B cell (primary cell): ENCODE results near the gene TGFBR3L. TPM values are rescaled to one million over a fixed set of nuclear protein-coding genes. Genes with fewer than 3 reads are reported as not detected.

Experiments
- ATAC-seq: fragments of 200-7000 bp; cut with Tn5 transposase; one replicate; pipeline ENCODE4 v1.10.0; 2021; ENCODE audit warnings: low read depth, mild to moderate bottlenecking, moderate number of reproducible peaks, moderate library complexity
- CTCF ChIA-PET: fragments of 350-600 bp; sonication (Branson Sonifier 250); formaldehyde crosslinking; loops from one replicate; lab custom pipeline; 2021; ENCODE audit warnings: antibody characterized with exemption, inconsistent platforms; lab: Charles Lee
- POLR2A ChIA-PET: fragments of 350-600 bp; sonication (Branson Sonifier 250); formaldehyde crosslinking; loops from one replicate; lab custom pipeline; 2021; ENCODE audit warnings: antibody characterized with exemption; lab: Charles Lee
- DNase-seq: peaks from one replicate; pipeline ENCODE4 v3.0.0; 2013
- H2AFZ ChIP-seq: 2 replicates; pipeline ENCODE4 v1.6.1; 2012; ENCODE audit warnings: mild to moderate bottlenecking, low read depth, low read length; ENCODE audit not compliant: insufficient read depth, poor library complexity, severe bottlenecking
- H3K27ac ChIP-seq, 2 donors: 1 replicate in 1 of 2; 2 replicates in 1 of 2; pipeline ENCODE4 v1.5.1; 2012 to 2013; ENCODE audit warnings: low read length in 2 of 2, mild to moderate bottlenecking in 2 of 2, moderate library complexity in 1 of 2
- H3K27me3 ChIP-seq, 4 experiments: fragments of 200-600 bp in 1 of 4; sonication (generic) in 1 of 4; replicated peaks in 1 of 4; 1 replicate in 2 of 4; 2 replicates in 2 of 4; pipeline versions ENCODE4 v1.6.1 to v1.7.0; 2013 to 2016; ENCODE audit warnings: low read length in 3 of 4, mild to moderate bottlenecking in 2 of 4, mixed read lengths in 1 of 4, moderate library complexity in 1 of 4; ENCODE audit not compliant: insufficient read depth in 4 of 4, control insufficient read depth in 3 of 4; ENCODE audit errors: control extremely low read depth in 1 of 4
- H3K36me3 ChIP-seq, 2 experiments: replicated peaks in 1 of 2; 1 replicate in 1 of 2; 2 replicates in 1 of 2; pipeline versions ENCODE4 v1.6.1 to v1.7.1; 2013; ENCODE audit warnings: low read length in 1 of 2; ENCODE audit not compliant: insufficient read depth in 2 of 2, control insufficient read depth in 1 of 2; ENCODE audit errors: control extremely low read depth in 1 of 2, extremely low read depth in 1 of 2
- H3K4me1 ChIP-seq, 2 donors: fragments of 200-600 bp in 1 of 2; sonication (generic) in 1 of 2; 1 replicate in 1 of 2; 2 replicates in 1 of 2; pipeline versions ENCODE4 v1.5.1 to v1.6.1; 2013 to 2017; ENCODE audit warnings: low read length in 2 of 2; ENCODE audit not compliant: control insufficient read depth in 2 of 2, insufficient read depth in 2 of 2
- H3K4me2 ChIP-seq: replicated peaks from 2 replicates; pipeline ENCODE3; 2012; ENCODE audit warnings: mild to moderate bottlenecking, low read depth, low read length; ENCODE audit not compliant: poor library complexity, severe bottlenecking
- H3K4me3 ChIP-seq, 5 experiments: fragments of 200-600 bp in 1 of 5; sonication (generic) in 1 of 5; 1 replicate in 3 of 5; 2 replicates in 2 of 5; pipeline versions ENCODE4 v1.5.1 to v1.7.0; 2011 to 2016; ENCODE audit warnings: low read length in 4 of 5, mild to moderate bottlenecking in 4 of 5, low read depth in 2 of 5, control low read depth in 1 of 5, moderate library complexity in 1 of 5; ENCODE audit not compliant: insufficient read depth in 1 of 5; ENCODE audit errors: control extremely low read depth in 1 of 5, extremely low read depth in 1 of 5
- H3K79me2 ChIP-seq: fragments of 200-600 bp; sonication (generic); one replicate; pipeline ENCODE4 v1.6.0; 2016; ENCODE audit warnings: low read length; ENCODE audit not compliant: control insufficient read depth, insufficient read depth
- H3K9ac ChIP-seq: fragments of 200-600 bp; sonication (generic); 2 replicates; pipeline ENCODE4 v1.6.1; 2017; ENCODE audit warnings: mild to moderate bottlenecking, low read length, moderate library complexity
- H3K9me3 ChIP-seq, 3 donors: one replicate each; pipeline versions ENCODE4 v1.6.1 to v1.7.1; 2013; ENCODE audit warnings: low read length in 2 of 3; ENCODE audit not compliant: control insufficient read depth in 2 of 3, insufficient read depth in 1 of 3; ENCODE audit errors: control extremely low read depth in 1 of 3
- H4K20me1 ChIP-seq: 2 replicates; pipeline ENCODE4 v1.6.0; 2012; ENCODE audit warnings: mild to moderate bottlenecking, low read length; ENCODE audit not compliant: insufficient read depth, control insufficient read depth, poor library complexity, severe bottlenecking
- H3K27ac Mint-ChIP-seq: one replicate; pipeline ENCODE4 v1.8.0; 2021; ENCODE audit warnings: mixed read lengths
- H3K27me3 Mint-ChIP-seq: one replicate; pipeline ENCODE4 v1.8.0; 2021; ENCODE audit warnings: mixed read lengths
- H3K4me1 Mint-ChIP-seq: one replicate; pipeline ENCODE4 v1.8.0; 2021; ENCODE audit warnings: mixed read lengths
- H3K4me3 Mint-ChIP-seq: one replicate; pipeline ENCODE4 v1.8.0; 2021; ENCODE audit warnings: mixed read lengths
- H3K9me3 Mint-ChIP-seq: one replicate; pipeline ENCODE4 v1.8.0; 2022; ENCODE audit warnings: mixed read lengths; ENCODE audit not compliant: insufficient read depth
- CTCF ChIP-seq: fragments of 200-600 bp; IDR thresholded peaks from one replicate; pipeline ENCODE4 v1.8.0; 2022; ENCODE audit warnings: antibody characterized with exemption, mild to moderate bottlenecking
- EZH2 ChIP-seq: IDR thresholded peaks from 2 replicates; pipeline ENCODE4 v1.6.1; 2012; ENCODE audit warnings: borderline replicate concordance, low read depth, mild to moderate bottlenecking, moderate library complexity, low read length; ENCODE audit not compliant: insufficient read depth, poor library complexity, severe bottlenecking
- WGBS: methylation state at CpG from one replicate; pipeline ENCODE4 v1.1.5; 2013; ENCODE audit warnings: missing lambda C conversion rate; ENCODE audit not compliant: insufficient coverage; 5-methylcytosine and 5-hydroxymethylcytosine counted together
- intact Hi-C: fragments of 100-400 bp; cut with micrococcal nuclease; formaldehyde crosslinking; loops from one replicate; pipeline ENCODE4 v1.10.0; 2022
- polyA plus RNA-seq: library from polyadenylated mRNA; depleted of rRNA; stranded (reverse); fragments of >200 nt; gene quantifications from 2 replicates; pipeline ENCODE4 v1.2.3, GENCODE V29; 2012
- total RNA-seq, 2 donors: library from RNA; stranded (reverse); fragments of 120-200 nt in 1 of 2; gene quantifications; 1 replicate in 1 of 2; 2 replicates in 1 of 2; pipeline versions ENCODE4 v1.2.3 to v1.2.4, GENCODE V29; 2013 to 2022

Gene TGFBR3L
- total and polyA plus RNA-seq, 2 donors (not counting 1 experiment from before 2014, with no cell fraction given): 0.21 to 0.22 TPM

GRCh38 chr19:7916955-7917266 is 2.3 kb downstream of the TGFBR3L start:
- intact Hi-C loops: no loop called here
- H3K4me1 ChIP-seq: peaks cover 56% of the 10 kb centered on the region in 2 donors
- H3K27ac ChIP-seq: no peak overlapping the region
- peaks cover 38% of the 10 kb centered on the region for H3K4me1 Mint-ChIP-seq
- H3K27me3 ChIP-seq: peaks cover 0 to 47% (median 25%) of the 10 kb centered on the region in 4 experiments
- no peak for DNase-seq
- peak overlapping the region; percentile 41 for H3K27ac Mint-ChIP-seq
- no peaks in the 10 kb centered on the region for H3K9me3 Mint-ChIP-seq
- H3K27me3 Mint-ChIP-seq: peaks cover 24% of the 10 kb centered on the region
- ChIA-PET CTCF (interaction anchor here (1.0 to 3.7 kb wide), 3 partner anchors 9 to 44 kb away, joined by 3 to 21 read pairs (median 3); partner anchors contain the start of gene TIMM44), POLR2A (interaction anchor here (1.7 kb wide), 1 partner anchor 13 kb away, joined by 6 read pairs; the partner anchor contains the start of gene MAP2K7)
- peaks cover 0 to 28% (median 0%) of the 10 kb centered on the region in 3 donors for H3K9me3 ChIP-seq
- peaks cover 3% of the 10 kb centered on the region for H3K79me2 ChIP-seq
- H4K20me1 ChIP-seq: peaks cover 51% of the 10 kb centered on the region
- peak overlapping the region; percentile 61 for H2AFZ ChIP-seq
- H3K4me3 ChIP-seq: peak overlapping the region in 3 of 5 experiments; percentile 18 to 48 (median 18)
- H3K4me2 ChIP-seq: peak overlapping the region; percentile 87
- H3K9ac ChIP-seq: peak overlapping the region; percentile 52
- ATAC-seq: no peak
- TF ChIP-seq CTCF (no peak), EZH2 (no peak)
- peaks cover 3 to 4% of the 10 kb centered on the region in 2 experiments for H3K36me3 ChIP-seq
- WGBS: 5% methylated on average over 12 of the region's 12 CpGs
- H3K4me3 Mint-ChIP-seq: peak overlapping the region; percentile 82

DNA sequence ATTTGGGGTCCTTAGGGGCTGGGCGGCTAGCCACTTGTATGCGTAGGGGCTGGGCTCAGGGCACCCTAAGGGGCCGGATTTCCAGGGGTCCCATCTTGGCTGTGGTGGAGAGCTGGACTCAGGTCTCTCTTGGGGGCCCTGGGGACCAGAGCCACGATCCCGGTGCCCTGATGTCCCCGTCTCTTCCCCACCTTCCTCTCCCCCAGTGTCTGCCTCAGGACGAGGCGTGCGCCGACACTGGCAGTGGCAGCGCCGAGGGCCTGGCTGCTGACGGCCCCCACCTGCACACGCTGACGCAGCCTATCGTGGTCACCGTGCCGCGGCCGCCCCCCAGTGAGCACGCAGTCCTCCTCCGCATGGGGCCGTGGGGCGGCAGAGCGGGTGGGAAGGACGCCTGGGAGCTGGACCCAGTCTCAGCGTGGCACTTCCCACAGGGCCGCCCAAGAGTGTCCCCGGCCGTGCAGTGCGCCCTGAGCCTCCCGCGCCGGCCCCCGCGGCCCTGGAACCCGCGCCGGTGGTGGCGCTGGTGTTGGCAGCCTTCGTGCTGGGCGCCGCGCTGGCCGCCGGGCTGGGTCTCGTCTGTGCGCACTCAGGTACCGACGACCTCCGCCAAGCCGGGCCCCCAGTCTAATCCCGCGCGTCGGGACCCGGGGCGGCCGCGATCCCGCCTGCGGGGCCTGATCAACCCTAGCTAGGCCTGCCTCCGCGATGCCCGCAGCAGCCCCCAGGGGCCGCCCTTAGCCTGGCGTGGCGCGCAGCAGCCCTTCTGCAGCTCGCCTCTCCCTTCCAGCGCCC is 2.8 kb downstream of the TGFBR3L start:
- peaks cover 3% of the 10 kb centered on the region for H3K79me2 ChIP-seq
- H3K27me3 Mint-ChIP-seq: peaks cover 24% of the 10 kb centered on the region
- peaks cover 0 to 47% (median 25%) of the 10 kb centered on the region in 4 experiments for H3K27me3 ChIP-seq
- TF ChIP-seq EZH2: peak; percentile 63
- TF ChIP-seq CTCF: peak; percentile 75
- no peak overlapping the region for H3K27ac ChIP-seq
- peaks cover 42% of the 10 kb centered on the region for H3K4me1 Mint-ChIP-seq
- peak overlapping the region; percentile 70 for H3K27ac Mint-ChIP-seq
- no peaks in the 10 kb centered on the region for H3K9me3 Mint-ChIP-seq
- ChIA-PET CTCF (interaction anchor here (0.7 to 3.7 kb wide), 9 partner anchors 9 to 88 kb away, joined by 3 to 21 read pairs (median 3); partner anchors contain the start of genes MAP2K7 and TIMM44), POLR2A (interaction anchor here (0.5 to 1.7 kb wide), 2 partner anchors 14 to 1329 kb away, joined by 6 read pairs; partner anchors contain the start of gene MAP2K7)
- H3K9ac ChIP-seq: peak overlapping the region; percentile 52
- peaks cover 53% of the 10 kb centered on the region for H4K20me1 ChIP-seq
- H3K4me2 ChIP-seq: peak overlapping the region; percentile 87
- intact Hi-C loops: no loop called here
- H3K9me3 ChIP-seq: peaks cover 0 to 28% (median 0%) of the 10 kb centered on the region in 3 donors
- peak overlapping the region in 4 of 5 experiments; percentile 3 to 48 (median 18) for H3K4me3 ChIP-seq
- DNase-seq (peak; percentile 80), ATAC-seq (no peak)
- peaks cover 57 to 58% of the 10 kb centered on the region in 2 donors for H3K4me1 ChIP-seq
- H3K4me3 Mint-ChIP-seq: peak overlapping the region; percentile 82
- peak overlapping the region; percentile 61 for H2AFZ ChIP-seq
- WGBS: 2% methylated on average over 70 of the region's 71 CpGs
- H3K36me3 ChIP-seq: peaks cover 0 to 5% of the 10 kb centered on the region in 2 experiments
